ENCODE measurements around the gene CSNK2B. TPM values are rescaled to one million over a fixed set of nuclear protein-coding genes. Genes with fewer than 3 reads are reported as not detected.

The CSNK2B gene
- total and polyA plus RNA-seq, 9 of the 15 experiments (the other 6 are each of a cell fraction or from before 2014, with no cell fraction given) = 120 to 1,126 (median 529) TPM

DNA sequence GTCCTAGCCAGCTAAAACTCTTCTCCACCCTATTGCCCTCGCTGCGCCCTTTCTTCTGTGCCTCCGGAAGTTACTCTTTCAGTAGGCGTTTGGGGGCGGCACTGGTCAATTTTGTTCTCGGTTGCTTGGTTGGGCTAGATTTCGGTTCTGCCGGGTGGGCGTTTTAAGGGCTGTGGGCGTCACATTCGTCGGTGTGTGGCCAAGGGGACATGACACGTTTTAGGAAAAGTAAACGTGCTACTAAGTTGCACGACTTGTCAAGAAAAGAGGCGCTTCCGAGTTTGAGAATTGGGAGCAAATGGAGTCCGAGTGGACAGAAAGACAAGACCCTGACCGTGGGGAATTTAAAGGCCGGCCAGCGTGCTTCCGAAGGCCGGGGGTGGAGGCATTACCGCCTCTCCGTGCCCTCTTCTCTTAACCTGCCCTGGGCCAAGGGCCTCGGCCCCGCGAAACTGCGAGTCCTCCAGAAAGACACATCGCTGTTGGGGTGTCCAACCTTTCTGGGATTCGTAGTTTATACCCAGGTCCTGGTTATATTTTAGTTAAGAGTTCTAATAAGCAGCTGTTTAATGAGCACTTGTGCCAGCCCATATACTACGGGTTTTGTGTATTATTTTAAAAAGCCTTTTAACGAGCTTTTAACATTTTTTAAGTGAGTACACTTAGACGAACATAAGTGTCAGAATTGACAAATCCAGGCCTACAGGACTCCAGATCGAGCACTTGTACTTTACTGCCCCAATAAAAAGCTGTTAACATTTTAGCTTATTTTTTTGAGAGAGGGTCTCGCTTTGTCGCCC, 12.8 kb upstream of the CSNK2B start:
- intact Hi-C loops (cut with micrococcal nuclease) (loop anchor here (1.0 kb wide), 5 partner anchors 7 to 210 kb away; partner anchors contain the start of genes C6orf47 and DDX39B), in situ Hi-C loops (cut with MboI) (no loop called here)
- ChIA-PET CTCF (ENCODE audit: low intra/inter-chr PET ratio) (no interaction called here), POLR2A (interaction anchor here (0.5 to 8.5 kb wide), 55 partner anchors 10 to 1723 kb away, joined by 3 to 267 read pairs (median 7); partner anchors contain the start of genes C6orf47, CLIC1, CSNK2B and DDAH2)
- Histone ChIP-seq H4K20me1 (replicated peaks; ENCODE audit: control insufficient read depth, insufficient read depth, low read length) (peaks cover 2% of the 10 kb centered on the region), H2AFZ (ENCODE audit: low read depth, low read length) (peak overlapping the region; percentile 94), H3K9ac (ENCODE audit: insufficient read depth in 1 of 2, low read depth in 2 of 2, low read length in 2 of 2) (peak overlapping the region; percentile 95 to 97), H3K27me3 (ENCODE audit: control insufficient read depth in 2 of 2, insufficient read depth in 2 of 2, low read length in 2 of 2) (no peaks in the 10 kb centered on the region), H3K4me2 (ENCODE audit: insufficient read depth, low read length) (peak overlapping the region; percentile 90), H3K4me3 (peak overlapping the region; percentile 73), H3K27ac (ENCODE audit: extremely low read depth, low read depth, low read length) (peak overlapping the region; percentile 98), H3K9me1 (ENCODE audit: control insufficient read depth, insufficient read depth, low read length) (no peaks in the 10 kb centered on the region), H3K36me3 (ENCODE audit: control insufficient read depth, insufficient read depth, low read length) (peaks cover 64% of the 10 kb centered on the region), H3K9me3 (replicated peaks; ENCODE audit: control insufficient read depth, insufficient read depth, low read depth, low read length) (no peaks in the 10 kb centered on the region), H3K4me1 (replicated peaks in 1 of 2; ENCODE audit: control insufficient read depth in 2 of 2, insufficient read depth in 2 of 2, low read length in 2 of 2) (peaks cover 22 to 26% of the 10 kb centered on the region in 2 experiments), H3K79me2 (ENCODE audit: control insufficient read depth, insufficient read depth, low read length) (peaks cover 83% of the 10 kb centered on the region)
- ATAC-seq (peak; percentile 83), FAIRE-seq (peak; percentile 97), DNase-seq (ENCODE audit: extremely low read depth in 1 of 4, low spot score in 3 of 4) (peak; percentile 94 to 99 (median 96))
- WGBS (ENCODE audit: insufficient coverage, low coverage, missing lambda C conversion rate) = 7% methylated on average over 37 of the region's 37 CpGs
- BruUV-seq (replicated peaks) = TSS peak; percentile 97
- TF ChIP-seq MECOM (CRISPR knock-in tag; IDR thresholded peaks at IDR 0.05) (0 out of 2 replicates have a peak, but pooled peaks have one; percentile 2), SMARCE1 (IDR thresholded peaks at IDR 0.05) (peak; percentile 81; the same call in 1 of the 2 replicates), ZNF316 (IDR thresholded peaks at IDR 0.05) (peak; percentile 37; the same call in 1 of the 2 replicates), ESRRB (CRISPR knock-in tag; IDR thresholded peaks at IDR 0.05; ENCODE audit: borderline replicate concordance) (peak; percentile 77), TRIM24 (IDR thresholded peaks at IDR 0.05) (no peak), HNRNPLL (IDR thresholded peaks at IDR 0.05; ENCODE audit: low read depth, low read length, poor library complexity, severe bottlenecking) (peak; percentile 96), ZNF232 (CRISPR knock-in tag; IDR thresholded peaks at IDR 0.05) (peak; percentile 79), CHD2 (IDR thresholded peaks at IDR 0.05; ENCODE audit: low read depth, low read length) (no peak), SMARCC2 (IDR thresholded peaks at IDR 0.05; ENCODE audit: low read depth) (peak; percentile 70), ZBTB1 (CRISPR knock-in tag; IDR thresholded peaks at IDR 0.05; ENCODE audit: borderline replicate concordance, low read depth) (no peak)
- TF ChIP-seq, protein P1, sequence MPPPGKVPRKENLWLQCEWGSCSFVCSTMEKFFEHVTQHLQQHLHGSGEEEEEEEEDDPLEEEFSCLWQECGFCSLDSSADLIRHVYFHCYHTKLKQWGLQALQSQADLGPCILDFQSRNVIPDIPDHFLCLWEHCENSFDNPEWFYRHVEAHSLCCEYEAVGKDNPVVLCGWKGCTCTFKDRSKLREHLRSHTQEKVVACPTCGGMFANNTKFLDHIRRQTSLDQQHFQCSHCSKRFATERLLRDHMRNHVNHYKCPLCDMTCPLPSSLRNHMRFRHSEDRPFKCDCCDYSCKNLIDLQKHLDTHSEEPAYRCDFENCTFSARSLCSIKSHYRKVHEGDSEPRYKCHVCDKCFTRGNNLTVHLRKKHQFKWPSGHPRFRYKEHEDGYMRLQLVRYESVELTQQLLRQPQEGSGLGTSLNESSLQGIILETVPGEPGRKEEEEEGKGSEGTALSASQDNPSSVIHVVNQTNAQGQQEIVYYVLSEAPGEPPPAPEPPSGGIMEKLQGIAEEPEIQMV (tag; conservative IDR thresholded peaks at IDR 0.05; ENCODE audit: low read depth) = no peak
- TF ChIP-seq, protein P2, sequence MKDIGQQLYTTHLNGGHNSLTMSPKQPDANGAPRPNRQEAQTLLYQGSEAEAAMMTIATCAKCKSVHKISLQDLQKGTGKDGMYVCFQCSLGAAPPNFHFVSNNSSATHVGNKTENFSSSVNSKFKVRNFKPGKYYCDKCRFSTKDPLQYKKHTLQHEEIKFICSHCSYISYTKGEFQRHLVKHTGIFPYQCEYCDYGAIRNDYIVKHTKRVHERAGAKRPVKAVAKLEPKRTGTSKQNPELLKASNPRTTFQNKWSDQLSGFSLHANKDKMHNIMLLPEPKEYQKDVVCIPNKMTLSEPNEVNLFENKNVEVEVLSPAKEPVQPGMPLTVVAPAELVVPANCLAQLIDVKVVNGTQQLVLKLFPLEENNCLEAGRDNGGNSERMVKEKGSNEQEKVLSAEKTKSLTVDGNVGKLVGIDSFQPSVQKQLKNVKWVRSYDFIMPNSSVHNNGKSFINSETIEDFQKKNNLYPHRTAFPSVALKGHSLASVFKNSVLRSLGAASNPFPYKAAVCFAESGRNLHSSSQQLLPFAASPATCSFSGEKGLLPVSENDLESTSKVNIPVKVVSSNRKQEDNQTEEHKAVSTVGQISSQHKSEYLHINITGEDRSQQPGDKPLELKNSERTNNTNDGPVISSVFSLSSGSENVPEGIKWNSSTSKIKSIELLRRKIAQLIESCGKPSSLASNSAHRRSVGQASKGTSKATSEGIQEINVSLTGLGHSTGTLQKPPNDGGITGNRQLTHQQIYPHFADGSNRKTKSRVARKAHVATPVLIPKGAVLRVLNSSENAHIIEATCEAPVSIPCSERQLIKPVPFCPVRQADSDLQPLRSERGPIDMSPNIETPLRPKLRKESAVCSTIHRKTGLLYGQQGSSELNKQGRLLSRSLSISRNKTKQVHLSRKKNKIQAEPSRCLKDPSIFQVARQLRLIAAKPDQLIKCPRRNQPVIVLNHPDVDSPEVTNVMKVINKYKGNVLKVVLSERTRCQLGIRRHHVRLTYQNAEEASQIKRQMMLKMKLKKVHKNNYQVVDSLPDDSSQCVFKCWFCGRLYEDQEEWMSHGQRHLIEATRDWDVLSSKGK (CRISPR knock-in tag; IDR thresholded peaks at IDR 0.05) = no peak
- TF ChIP-seq, protein P3, sequence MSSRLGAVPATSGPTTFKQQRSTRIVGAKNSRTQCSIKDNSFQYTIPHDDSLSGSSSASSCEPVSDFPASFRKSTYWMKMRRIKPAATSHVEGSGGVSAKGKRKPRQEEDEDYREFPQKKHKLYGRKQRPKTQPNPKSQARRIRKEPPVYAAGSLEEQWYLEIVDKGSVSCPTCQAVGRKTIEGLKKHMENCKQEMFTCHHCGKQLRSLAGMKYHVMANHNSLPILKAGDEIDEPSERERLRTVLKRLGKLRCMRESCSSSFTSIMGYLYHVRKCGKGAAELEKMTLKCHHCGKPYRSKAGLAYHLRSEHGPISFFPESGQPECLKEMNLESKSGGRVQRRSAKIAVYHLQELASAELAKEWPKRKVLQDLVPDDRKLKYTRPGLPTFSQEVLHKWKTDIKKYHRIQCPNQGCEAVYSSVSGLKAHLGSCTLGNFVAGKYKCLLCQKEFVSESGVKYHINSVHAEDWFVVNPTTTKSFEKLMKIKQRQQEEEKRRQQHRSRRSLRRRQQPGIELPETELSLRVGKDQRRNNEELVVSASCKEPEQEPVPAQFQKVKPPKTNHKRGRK (tag; IDR thresholded peaks at IDR 0.05) = no peak
